ENCODE results near the gene ZNRF1. TPM values are rescaled to one million over a fixed set of nuclear protein-coding genes. Genes with fewer than 3 reads are reported as not detected.
A peak's percentile ranks its signal among the peaks of the same experiment; 100 is the strongest.

ZNRF1 gene
- total and polyA plus RNA-seq, 2 of the 4 experiments (the other 2 are of a cell fraction): 8.2 to 20.7 TPM

GRCh38 chr16:75044800-75045361 is 46.1 kb downstream of the ZNRF1 start:
- Histone ChIP-seq H2BK5ac (ENCODE audit: low read depth, low read length, poor library complexity, severe bottlenecking) (no peak overlapping the region), H2BK15ac (ENCODE audit: low read depth, low read length) (no peak overlapping the region), H3K4me3 (ENCODE audit: insufficient read depth, low read depth, low read length) (no peak overlapping the region), H3K27me3 (ENCODE audit: control insufficient read depth, insufficient read depth, low read length) (no peaks in the 10 kb centered on the region), H3K4ac (ENCODE audit: low read depth, low read length) (no peak overlapping the region), H2BK120ac (ENCODE audit: low read depth, low read length) (no peak overlapping the region), H3K9me1 (ENCODE audit: insufficient read depth, low read length) (peaks cover 3% of the 10 kb centered on the region; the same call in 1 of the 2 replicates), H3K79me1 (ENCODE audit: low read depth in 1 of 2, low read length in 2 of 2) (peaks cover 45 to 71% of the 10 kb centered on the region in 2 experiments), H3K4me1 (ENCODE audit: control insufficient read depth, insufficient read depth, low read length) (peaks cover 9% of the 10 kb centered on the region), H3K9ac (ENCODE audit: low read depth, low read length) (no peak overlapping the region), H2AFZ (replicated peaks; ENCODE audit: low read length, poor library complexity) (no peak overlapping the region), H3K56ac (ENCODE audit: extremely low read depth, insufficient read depth, low read length) (no peak overlapping the region), H4K20me1 (ENCODE audit: insufficient read depth, low read length) (peaks cover 49% of the 10 kb centered on the region), H4K91ac (ENCODE audit: insufficient read depth, low read depth, low read length) (no peak overlapping the region), H2BK20ac (ENCODE audit: low read depth, low read length) (no peak overlapping the region), H2AK9ac (replicated peaks; ENCODE audit: low read depth, low read length, poor library complexity) (no peak overlapping the region), H3K27ac (ENCODE audit: insufficient read depth, low read length) (no peak overlapping the region), H3K4me2 (ENCODE audit: low read depth, low read length) (peak overlapping the region; percentile 27; the same call in 1 of the 2 replicates), H4K5ac (ENCODE audit: low read depth, low read length) (no peak overlapping the region), H4K8ac (ENCODE audit: low read depth in 2 of 2, low read length in 2 of 2) (no peak overlapping the region), H2AK5ac (ENCODE audit: low read depth, low read length) (no peak overlapping the region), H3K18ac (ENCODE audit: low read depth, low read length) (no peak overlapping the region), H3K23ac (ENCODE audit: low read depth, low read length) (no peak overlapping the region), H3K9me3 (ENCODE audit: control insufficient read depth, insufficient read depth, low read length) (no peaks in the 10 kb centered on the region; the same call in 1 of the 2 replicates), H3K36me3 (ENCODE audit: control insufficient read depth, insufficient read depth, low read length) (no peaks in the 10 kb centered on the region; the same call in 1 of the 2 replicates), H3K14ac (replicated peaks; ENCODE audit: low read depth, low read length) (no peak overlapping the region)
- ATAC-seq (ENCODE audit: low read depth): peak; percentile 59
- no peak for TF ChIP-seq CTCF (conservative IDR thresholded peaks at IDR 0.05; ENCODE audit: low read depth, low read length)
- peak; percentile 82 for TF ChIP-seq CEBPB (IDR thresholded peaks at IDR 0.05; ENCODE audit: low read depth, low read length)
- dilution Hi-C loops (cut with HindIII; ENCODE audit: low sequenced_read_pairs, unreplicated experiment) (no loop called here), in situ Hi-C loops (cut with MboI; ENCODE audit: low sequenced_read_pairs) (no loop called here), intact Hi-C loops (cut with micrococcal nuclease) (no loop called here)
- WGBS, 2 experiments (ENCODE audit: extremely low coverage in 2 of 2, insufficient read length in 1 of 2): no CpG with 5 or more reads among the region's 3 CpGs
- ChIA-PET CTCF (interaction anchor here (0.6 kb wide), 2 partner anchors 31 to 308 kb away, joined by 3 to 5 read pairs; no protein-coding TSS in a partner anchor), POLR2A (ENCODE audit: unreplicated experiment) (interaction anchor here (0.6 kb wide), 1 partner anchor 11 kb away, joined by 4 read pairs; no protein-coding TSS in a partner anchor)
- no TSS peak for BruUV-seq (replicated peaks)
- DNase-seq: no peak
